Ascending aorta (tissue), 2 donors: ENCODE measurements around the gene CAMKMT. TPM values are rescaled to one million over a fixed set of nuclear protein-coding genes. Genes with fewer than 3 reads are reported as not detected.

ENCODE experiments used
- DNase-seq, 2 donors: peaks; one replicate each; pipeline ENCODE4 v3.0.0-alpha.2; 2019; ENCODE audit warnings: low spot score in 2 of 2
- H3K27ac ChIP-seq, 2 donors: fragments of 200-600 bp; sonication (generic); one replicate each; pipeline ENCODE4 v1.5.1; 2016 to 2017; ENCODE audit warnings: mild to moderate bottlenecking in 1 of 2
- H3K27me3 ChIP-seq: fragments of 200-600 bp; sonication (generic); one replicate; pipeline ENCODE4 v1.5.1; 2017
- H3K36me3 ChIP-seq, 2 donors: fragments of 200-600 bp; sonication (generic); one replicate each; pipeline ENCODE4 v1.5.1; 2016
- H3K4me1 ChIP-seq, 2 donors: fragments of 200-600 bp; sonication (generic); one replicate each; pipeline ENCODE4 v1.5.1; 2016 to 2017; ENCODE audit warnings: mild to moderate bottlenecking in 1 of 2
- H3K4me3 ChIP-seq, 2 donors: fragments of 200-600 bp; sonication (generic); one replicate each; pipeline ENCODE4 v1.5.1; 2016 to 2017; ENCODE audit warnings: mild to moderate bottlenecking in 1 of 2
- H3K9me3 ChIP-seq, 2 donors: fragments of 200-600 bp; sonication (generic); one replicate each; pipeline ENCODE4 v1.5.1; 2016
- CTCF ChIP-seq, 3 experiments: fragments of 200-600 bp in 2 of 3; fragments of 450-650 bp in 1 of 3; sonication (generic) in 2 of 3; IDR thresholded peaks; one replicate each; pipeline ENCODE4 v1.5.1; 2016 to 2019; ENCODE audit warnings: antibody characterized with exemption in 3 of 3, mild to moderate bottlenecking in 1 of 3, moderate library complexity in 1 of 3
- intact Hi-C: fragments of 100-400 bp; cut with DNase I; formaldehyde crosslinking; loops from one replicate; pipeline ENCODE4 v1.15.1; 2023
- total RNA-seq: library from RNA; depleted of rRNA; stranded (reverse); fragments of >200 nt; gene quantifications from one replicate; pipeline ENCODE4 v1.1.0, GENCODE V29; 2016

Gene CAMKMT
- total RNA-seq, 1 donor from 2014 or later = 5.1 TPM

GRCh38 chr2:44559108-44559507, 197.4 kb downstream of the CAMKMT start:
- H3K27ac ChIP-seq = no peak overlapping the region
- H3K27me3 ChIP-seq = no peaks in the 10 kb centered on the region
- no peaks in the 10 kb centered on the region for H3K9me3 ChIP-seq
- H3K36me3 ChIP-seq = no peaks in the 10 kb centered on the region
- no peak overlapping the region for H3K4me3 ChIP-seq
- no peak for DNase-seq
- no peaks in the 10 kb centered on the region for H3K4me1 ChIP-seq
- intact Hi-C loops = no loop called here
- TF ChIP-seq CTCF (IDR thresholded peaks at IDR 0.05) = no peak

GRCh38 chr2:44560352-44560751, 198.6 kb downstream of the CAMKMT start:
- H3K27me3 ChIP-seq = no peaks in the 10 kb centered on the region
- no peak for TF ChIP-seq CTCF (IDR thresholded peaks at IDR 0.05)
- no peaks in the 10 kb centered on the region for H3K9me3 ChIP-seq
- DNase-seq = no peak
- H3K36me3 ChIP-seq = no peaks in the 10 kb centered on the region
- H3K27ac ChIP-seq = no peak overlapping the region
- no peaks in the 10 kb centered on the region for H3K4me1 ChIP-seq
- intact Hi-C loops = no loop called here
- no peak overlapping the region for H3K4me3 ChIP-seq

GRCh38 chr2:44560941-44561340, 199.2 kb downstream of the CAMKMT start:
- H3K27ac ChIP-seq = no peak overlapping the region
- no peaks in the 10 kb centered on the region for H3K4me1 ChIP-seq
- no peaks in the 10 kb centered on the region for H3K27me3 ChIP-seq
- no peak overlapping the region for H3K4me3 ChIP-seq
- intact Hi-C loops = no loop called here
- DNase-seq = no peak
- no peaks in the 10 kb centered on the region for H3K36me3 ChIP-seq
- no peak for TF ChIP-seq CTCF (IDR thresholded peaks at IDR 0.05)
- H3K9me3 ChIP-seq = no peaks in the 10 kb centered on the region

GRCh38 chr2:44562737-44563136, 201.0 kb downstream of the CAMKMT start:
- Histone ChIP-seq H3K4me1 (no peaks in the 10 kb centered on the region), H3K4me3 (no peak overlapping the region), H3K9me3 (no peaks in the 10 kb centered on the region), H3K27me3 (no peaks in the 10 kb centered on the region), H3K27ac (no peak overlapping the region), H3K36me3 (no peaks in the 10 kb centered on the region)
- intact Hi-C loops = no loop called here
- TF ChIP-seq CTCF (IDR thresholded peaks at IDR 0.05) = no peak
- no peak for DNase-seq

- Histone ChIP-seq H3K9me3 (no peaks in the 10 kb centered on the region), H3K4me3 (no peak overlapping the region), H3K4me1 (no peaks in the 10 kb centered on the region), H3K27me3 (no peaks in the 10 kb centered on the region), H3K36me3 (no peaks in the 10 kb centered on the region), H3K27ac (no peak overlapping the region)
- no peak for TF ChIP-seq CTCF (IDR thresholded peaks at IDR 0.05)
- intact Hi-C loops = no loop called here
- DNase-seq = no peak
These were observed 203.0 kb downstream of the CAMKMT start for GRCh38 chr2:44564752-44565151.

GRCh38 chr2:44566059-44566458, 204.3 kb downstream of the CAMKMT start:
- Histone ChIP-seq H3K27me3 (no peaks in the 10 kb centered on the region), H3K27ac (no peak overlapping the region), H3K4me3 (no peak overlapping the region), H3K9me3 (no peaks in the 10 kb centered on the region), H3K36me3 (no peaks in the 10 kb centered on the region), H3K4me1 (no peaks in the 10 kb centered on the region)
- intact Hi-C loops = no loop called here
- no peak for DNase-seq
- TF ChIP-seq CTCF (IDR thresholded peaks at IDR 0.05) = no peak
